HAP-1 (cell line): Measurements from ENCODE around the gene CNTN4.

Experiments used
- DNase-seq, 2 experiments: peaks; one replicate each; pipeline ENCODE4 v3.0.0-alpha.2; 2016 to 2020; ENCODE audit warnings: low spot score in 2 of 2
- H3K27me3 ChIP-seq: fragments of 250-450 bp; sonication (Bioruptor Pico); 2 replicates; pipeline ENCODE4 v1.5.1; 2020; ENCODE audit warnings: low read depth, mild to moderate bottlenecking, moderate library complexity
- H3K36me3 ChIP-seq: fragments of 250-450 bp; sonication (Bioruptor Pico); replicated peaks from 2 replicates; pipeline ENCODE4 v1.5.1; 2020; ENCODE audit warnings: mild to moderate bottlenecking
- H3K4me1 ChIP-seq: fragments of 250-450 bp; sonication (Bioruptor Pico); 2 replicates; pipeline ENCODE4 v1.5.1; 2020; ENCODE audit warnings: mild to moderate bottlenecking
- H3K4me3 ChIP-seq: fragments of 250-450 bp; sonication (Bioruptor Pico); 2 replicates; pipeline ENCODE4 v1.5.1; 2020; ENCODE audit warnings: mild to moderate bottlenecking, moderate library complexity
- H3K9me3 ChIP-seq: fragments of 250-450 bp; sonication (Bioruptor Pico); 2 replicates; pipeline ENCODE4 v1.5.1; 2020; ENCODE audit warnings: mild to moderate bottlenecking, moderate library complexity
- in situ Hi-C: fragments of 300-500 bp; cut with MboI; formaldehyde crosslinking; loops from 3 replicates; pipeline ENCODE4 v1.14.3; 2020; ENCODE audit warnings: low sequenced_read_pairs, inconsistent platforms, mixed read lengths

The CNTN4 gene

GRCh38 chr3:3101660-3102458 lies 1003.2 kb downstream of the CNTN4 start:
- no peaks in the 10 kb centered on the region for H3K9me3 ChIP-seq
- in situ Hi-C loops, result no loop called here
- DNase-seq, result no peak
- H3K27me3 ChIP-seq, result no peaks in the 10 kb centered on the region
- H3K4me1 ChIP-seq, result no peaks in the 10 kb centered on the region
- H3K4me3 ChIP-seq, result no peak overlapping the region
- no peaks in the 10 kb centered on the region for H3K36me3 ChIP-seq

GRCh38 chr3:3102751-3103150 lies 1004.1 kb downstream of the CNTN4 start:
- in situ Hi-C loops, result no loop called here
- no peak for DNase-seq
- H3K4me3 ChIP-seq, result no peak overlapping the region
- H3K36me3 ChIP-seq, result no peaks in the 10 kb centered on the region
- H3K27me3 ChIP-seq, result no peaks in the 10 kb centered on the region
- no peaks in the 10 kb centered on the region for H3K9me3 ChIP-seq
- no peaks in the 10 kb centered on the region for H3K4me1 ChIP-seq

- Histone ChIP-seq H3K9me3 (no peaks in the 10 kb centered on the region), H3K36me3 (no peaks in the 10 kb centered on the region), H3K4me1 (no peaks in the 10 kb centered on the region), H3K27me3 (no peaks in the 10 kb centered on the region), H3K4me3 (no peak overlapping the region)
- no peak for DNase-seq
- in situ Hi-C loops, result no loop called here
Measured at GRCh38 chr3:3105246-3105645, 1006.6 kb downstream of the CNTN4 start.

GRCh38 chr3:3105815-3106214 lies 1007.1 kb downstream of the CNTN4 start:
- Histone ChIP-seq H3K9me3 (no peaks in the 10 kb centered on the region), H3K4me3 (no peak overlapping the region), H3K36me3 (no peaks in the 10 kb centered on the region), H3K4me1 (no peaks in the 10 kb centered on the region), H3K27me3 (no peaks in the 10 kb centered on the region)
- in situ Hi-C loops, result no loop called here
- DNase-seq, result no peak

GRCh38 chr3:3107181-3107580 lies 1008.5 kb downstream of the CNTN4 start:
- Histone ChIP-seq H3K4me1 (no peaks in the 10 kb centered on the region), H3K27me3 (no peaks in the 10 kb centered on the region)
- in situ Hi-C loops, result no loop called here

More at GRCh38 chr3:3107181-3107580, 1008.5 kb downstream of the CNTN4 start:
- Histone ChIP-seq H3K36me3 (no peaks in the 10 kb centered on the region), H3K4me3 (no peak overlapping the region), H3K9me3 (no peaks in the 10 kb centered on the region)
- DNase-seq, result no peak
